ENCODE data around the gene MYO1D.

Gene MYO1D

DNA sequence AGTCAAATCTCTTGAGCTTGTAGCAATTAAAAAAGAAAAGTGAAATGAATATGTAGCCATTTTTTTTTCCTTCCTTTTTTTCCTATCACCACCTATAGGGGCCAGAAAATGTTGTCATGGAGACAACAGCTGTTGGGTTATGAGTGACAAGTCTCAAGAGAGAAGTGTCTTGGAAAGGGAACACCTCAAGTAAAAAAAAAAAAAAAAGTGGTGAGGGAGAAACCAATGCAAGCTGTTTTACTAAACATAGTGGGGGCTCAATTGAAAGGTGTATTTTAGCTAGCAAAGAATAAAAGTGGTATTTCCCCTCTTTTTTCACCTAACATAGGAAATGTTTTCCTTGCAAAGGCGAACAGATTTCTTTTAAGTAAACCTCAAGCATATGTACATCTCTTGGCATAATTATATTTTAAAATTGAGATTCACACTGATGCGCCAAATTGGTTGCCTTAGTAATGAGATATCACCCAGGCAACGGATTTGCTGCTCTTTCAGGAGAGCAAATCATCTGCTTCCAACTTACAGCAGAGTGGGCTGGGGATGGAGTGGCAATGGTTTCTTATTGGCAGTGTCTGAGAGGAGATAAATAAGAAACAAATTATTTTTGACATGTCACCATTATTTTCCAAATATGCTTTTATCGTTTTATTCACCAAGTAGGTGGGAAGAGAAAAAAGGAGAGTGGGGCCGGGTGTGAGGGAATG, 183.6 kb downstream of the MYO1D start:
- TF ChIP-seq SNAI2 (CRISPR knock-in tag; IDR thresholded peaks at IDR 0.05): no peak
- no peak for TF ChIP-seq TCF4 (CRISPR knock-in tag; IDR thresholded peaks at IDR 0.05; ENCODE audit: borderline replicate concordance)
- TF ChIP-seq TOX (CRISPR knock-in tag; IDR thresholded peaks at IDR 0.05; ENCODE audit: borderline replicate concordance): no peak
- TF ChIP-seq BACH2 (CRISPR knock-in tag; IDR thresholded peaks at IDR 0.05; ENCODE audit: borderline replicate concordance): no peak
- no peak for TF ChIP-seq CSDC2 (CRISPR knock-in tag; IDR thresholded peaks at IDR 0.05)
- no peak for TF ChIP-seq ZFP30 (CRISPR knock-in tag; IDR thresholded peaks at IDR 0.05)
- TF ChIP-seq, protein P1, sequence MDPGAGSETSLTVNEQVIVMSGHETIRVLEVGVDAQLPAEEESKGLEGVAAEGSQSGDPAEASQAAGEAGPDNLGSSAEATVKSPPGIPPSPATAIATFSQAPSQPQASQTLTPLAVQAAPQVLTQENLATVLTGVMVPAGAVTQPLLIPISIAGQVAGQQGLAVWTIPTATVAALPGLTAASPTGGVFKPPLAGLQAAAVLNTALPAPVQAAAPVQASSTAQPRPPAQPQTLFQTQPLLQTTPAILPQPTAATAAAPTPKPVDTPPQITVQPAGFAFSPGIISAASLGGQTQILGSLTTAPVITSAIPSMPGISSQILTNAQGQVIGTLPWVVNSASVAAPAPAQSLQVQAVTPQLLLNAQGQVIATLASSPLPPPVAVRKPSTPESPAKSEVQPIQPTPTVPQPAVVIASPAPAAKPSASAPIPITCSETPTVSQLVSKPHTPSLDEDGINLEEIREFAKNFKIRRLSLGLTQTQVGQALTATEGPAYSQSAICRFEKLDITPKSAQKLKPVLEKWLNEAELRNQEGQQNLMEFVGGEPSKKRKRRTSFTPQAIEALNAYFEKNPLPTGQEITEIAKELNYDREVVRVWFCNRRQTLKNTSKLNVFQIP (CRISPR knock-in tag; IDR thresholded peaks at IDR 0.05; ENCODE audit: borderline replicate concordance, low read depth): no peak
- no peak for TF ChIP-seq PPARA (CRISPR knock-in tag; IDR thresholded peaks at IDR 0.05; ENCODE audit: borderline replicate concordance)
- no peak for TF ChIP-seq ARNTL (CRISPR knock-in tag; IDR thresholded peaks at IDR 0.05; ENCODE audit: borderline replicate concordance, low read depth)
- TF ChIP-seq, protein P2, sequence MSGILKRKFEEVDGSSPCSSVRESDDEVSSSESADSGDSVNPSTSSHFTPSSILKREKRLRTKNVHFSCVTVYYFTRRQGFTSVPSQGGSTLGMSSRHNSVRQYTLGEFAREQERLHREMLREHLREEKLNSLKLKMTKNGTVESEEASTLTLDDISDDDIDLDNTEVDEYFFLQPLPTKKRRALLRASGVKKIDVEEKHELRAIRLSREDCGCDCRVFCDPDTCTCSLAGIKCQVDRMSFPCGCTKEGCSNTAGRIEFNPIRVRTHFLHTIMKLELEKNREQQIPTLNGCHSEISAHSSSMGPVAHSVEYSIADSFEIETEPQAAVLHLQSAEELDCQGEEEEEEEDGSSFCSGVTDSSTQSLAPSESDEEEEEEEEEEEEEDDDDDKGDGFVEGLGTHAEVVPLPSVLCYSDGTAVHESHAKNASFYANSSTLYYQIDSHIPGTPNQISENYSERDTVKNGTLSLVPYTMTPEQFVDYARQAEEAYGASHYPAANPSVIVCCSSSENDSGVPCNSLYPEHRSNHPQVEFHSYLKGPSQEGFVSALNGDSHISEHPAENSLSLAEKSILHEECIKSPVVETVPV (CRISPR knock-in tag; IDR thresholded peaks at IDR 0.05): no peak
- no peak for TF ChIP-seq ZC3H10 (CRISPR knock-in tag; IDR thresholded peaks at IDR 0.05)
- TF ChIP-seq ZNF8 (CRISPR knock-in tag; IDR thresholded peaks at IDR 0.05): no peak
- ATAC-seq: no peak

DNA sequence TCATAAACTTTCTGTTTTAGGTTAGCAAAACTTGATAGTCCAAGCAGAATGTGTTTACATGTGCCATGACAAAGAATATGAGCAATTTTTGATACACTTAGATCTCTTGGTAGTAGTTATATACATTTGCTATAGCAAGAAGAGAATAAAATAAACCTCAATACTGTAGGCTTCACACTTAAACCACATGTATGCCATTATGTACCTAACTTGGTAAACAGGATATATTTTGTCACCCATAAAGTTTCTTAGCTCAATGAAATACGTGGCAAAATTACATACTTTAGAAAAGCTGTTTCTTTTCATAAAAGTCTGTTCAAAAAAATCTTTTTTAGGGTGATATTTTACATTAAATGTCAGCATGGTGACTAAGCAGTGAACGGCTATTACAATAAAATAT, 184.7 kb downstream of the MYO1D start:
- TF ChIP-seq TCF4 (CRISPR knock-in tag; IDR thresholded peaks at IDR 0.05; ENCODE audit: borderline replicate concordance) (no peak), ZC3H10 (CRISPR knock-in tag; IDR thresholded peaks at IDR 0.05) (no peak), GLIS3 (CRISPR knock-in tag; IDR thresholded peaks at IDR 0.05) (no peak), ZFP3 (CRISPR knock-in tag; IDR thresholded peaks at IDR 0.05) (no peak)
- no peak for ATAC-seq

DNA sequence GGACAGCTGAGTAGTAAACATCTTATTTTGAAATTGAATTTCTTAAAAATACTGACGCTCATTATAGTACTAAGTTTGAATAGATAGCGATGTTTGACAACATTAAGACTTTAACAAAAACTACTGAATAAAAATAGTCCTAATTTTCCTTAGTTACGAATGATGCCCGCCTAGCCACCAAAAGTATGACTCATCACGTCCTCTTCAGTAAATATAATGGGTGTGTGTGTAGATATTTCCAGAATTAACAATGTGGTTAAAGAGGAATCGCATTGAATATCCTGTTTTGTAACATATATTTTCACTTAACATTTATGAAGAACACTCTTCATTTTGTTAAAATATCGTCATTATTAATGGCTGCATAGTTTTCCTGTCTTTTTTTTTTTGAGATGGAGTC, 187.6 kb downstream of the MYO1D start:
- no peak for ATAC-seq
- TF ChIP-seq ZFP30 (CRISPR knock-in tag; IDR thresholded peaks at IDR 0.05): no peak
- TF ChIP-seq, protein P2 (CRISPR knock-in tag; IDR thresholded peaks at IDR 0.05): no peak
- TF ChIP-seq, protein P3, sequence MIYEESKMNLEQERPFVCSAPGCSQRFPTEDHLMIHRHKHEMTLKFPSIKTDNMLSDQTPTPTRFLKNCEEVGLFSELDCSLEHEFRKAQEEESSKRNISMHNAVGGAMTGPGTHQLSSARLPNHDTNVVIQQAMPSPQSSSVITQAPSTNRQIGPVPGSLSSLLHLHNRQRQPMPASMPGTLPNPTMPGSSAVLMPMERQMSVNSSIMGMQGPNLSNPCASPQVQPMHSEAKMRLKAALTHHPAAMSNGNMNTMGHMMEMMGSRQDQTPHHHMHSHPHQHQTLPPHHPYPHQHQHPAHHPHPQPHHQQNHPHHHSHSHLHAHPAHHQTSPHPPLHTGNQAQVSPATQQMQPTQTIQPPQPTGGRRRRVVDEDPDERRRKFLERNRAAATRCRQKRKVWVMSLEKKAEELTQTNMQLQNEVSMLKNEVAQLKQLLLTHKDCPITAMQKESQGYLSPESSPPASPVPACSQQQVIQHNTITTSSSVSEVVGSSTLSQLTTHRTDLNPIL (CRISPR knock-in tag; IDR thresholded peaks at IDR 0.05; ENCODE audit: low read depth): no peak
- TF ChIP-seq ZFP3 (CRISPR knock-in tag; IDR thresholded peaks at IDR 0.05): no peak
- TF ChIP-seq ESRRG (CRISPR knock-in tag; IDR thresholded peaks at IDR 0.05): no peak
- TF ChIP-seq SNAI2 (CRISPR knock-in tag; IDR thresholded peaks at IDR 0.05): no peak
- no peak for TF ChIP-seq BACH2 (CRISPR knock-in tag; IDR thresholded peaks at IDR 0.05; ENCODE audit: borderline replicate concordance)
- TF ChIP-seq TCF4 (CRISPR knock-in tag; IDR thresholded peaks at IDR 0.05; ENCODE audit: borderline replicate concordance): no peak
- TF ChIP-seq RARB (CRISPR knock-in tag; IDR thresholded peaks at IDR 0.05): no peak
- no peak for TF ChIP-seq TOX (CRISPR knock-in tag; IDR thresholded peaks at IDR 0.05; ENCODE audit: borderline replicate concordance)
- no peak for TF ChIP-seq ARNTL (CRISPR knock-in tag; IDR thresholded peaks at IDR 0.05; ENCODE audit: borderline replicate concordance, low read depth)

DNA sequence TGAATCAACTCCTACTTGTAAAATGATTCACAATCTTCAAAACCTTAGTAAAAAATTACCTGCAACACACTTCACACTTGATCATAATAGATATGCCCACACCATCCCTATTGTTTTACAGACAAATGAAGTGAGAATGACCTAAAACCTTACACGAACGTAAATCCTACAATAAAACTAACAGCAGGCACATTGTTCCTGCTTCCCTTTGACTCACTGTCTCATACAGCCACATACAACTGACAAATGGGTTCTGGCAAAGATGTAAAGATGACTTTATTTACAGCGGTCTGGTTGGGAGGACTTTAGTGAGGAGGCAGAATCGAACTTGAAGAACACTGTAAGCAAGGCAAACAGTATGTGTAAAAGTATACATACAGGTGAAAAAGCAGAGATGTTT, 188.7 kb downstream of the MYO1D start:
- TF ChIP-seq ZNF565 (CRISPR knock-in tag; conservative IDR thresholded peaks at IDR 0.05; ENCODE audit: low read depth) (no peak), ARNTL (CRISPR knock-in tag; IDR thresholded peaks at IDR 0.05; ENCODE audit: borderline replicate concordance, low read depth) (no peak), PPARA (CRISPR knock-in tag; IDR thresholded peaks at IDR 0.05; ENCODE audit: borderline replicate concordance) (no peak), ZFP30 (CRISPR knock-in tag; IDR thresholded peaks at IDR 0.05) (no peak), OSR1 (CRISPR knock-in tag; IDR thresholded peaks at IDR 0.05) (no peak), ZNF8 (CRISPR knock-in tag; IDR thresholded peaks at IDR 0.05) (no peak), ZC3H10 (CRISPR knock-in tag; IDR thresholded peaks at IDR 0.05) (no peak)
- ATAC-seq: no peak
